ENCODE results near the gene HMCN1.

DNA sequence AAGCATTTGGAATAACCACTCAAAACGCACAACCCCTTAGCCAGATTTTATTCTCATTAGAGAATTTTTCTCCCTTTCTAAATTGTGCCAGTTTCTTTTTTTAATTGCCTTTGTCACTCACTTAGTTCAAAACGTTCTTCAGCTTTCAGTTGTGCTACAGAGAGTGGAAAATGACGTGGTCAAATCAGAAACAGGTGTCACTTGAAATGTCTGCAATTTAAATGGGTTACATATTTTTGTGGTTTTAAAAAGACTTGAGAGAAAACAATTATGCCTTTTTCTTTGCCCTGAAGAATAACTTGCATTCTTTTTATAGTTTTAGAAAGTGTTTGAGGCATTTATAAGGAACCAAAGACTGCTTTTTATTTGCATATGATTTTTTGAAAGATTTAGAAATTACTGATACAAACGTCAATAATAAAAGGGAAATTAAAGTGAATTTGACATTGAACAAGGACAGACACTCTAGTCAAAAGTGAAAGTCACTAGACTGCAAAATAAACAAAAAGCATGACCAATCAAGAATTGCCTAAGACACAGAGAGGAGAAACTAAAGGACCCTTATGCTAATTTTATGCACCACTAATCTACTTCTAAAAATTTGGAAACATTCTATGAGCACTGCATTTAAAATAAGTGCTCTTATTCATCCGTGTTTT, 449.9 kb downstream of the HMCN1 start:
- TF ChIP-seq, protein P1, sequence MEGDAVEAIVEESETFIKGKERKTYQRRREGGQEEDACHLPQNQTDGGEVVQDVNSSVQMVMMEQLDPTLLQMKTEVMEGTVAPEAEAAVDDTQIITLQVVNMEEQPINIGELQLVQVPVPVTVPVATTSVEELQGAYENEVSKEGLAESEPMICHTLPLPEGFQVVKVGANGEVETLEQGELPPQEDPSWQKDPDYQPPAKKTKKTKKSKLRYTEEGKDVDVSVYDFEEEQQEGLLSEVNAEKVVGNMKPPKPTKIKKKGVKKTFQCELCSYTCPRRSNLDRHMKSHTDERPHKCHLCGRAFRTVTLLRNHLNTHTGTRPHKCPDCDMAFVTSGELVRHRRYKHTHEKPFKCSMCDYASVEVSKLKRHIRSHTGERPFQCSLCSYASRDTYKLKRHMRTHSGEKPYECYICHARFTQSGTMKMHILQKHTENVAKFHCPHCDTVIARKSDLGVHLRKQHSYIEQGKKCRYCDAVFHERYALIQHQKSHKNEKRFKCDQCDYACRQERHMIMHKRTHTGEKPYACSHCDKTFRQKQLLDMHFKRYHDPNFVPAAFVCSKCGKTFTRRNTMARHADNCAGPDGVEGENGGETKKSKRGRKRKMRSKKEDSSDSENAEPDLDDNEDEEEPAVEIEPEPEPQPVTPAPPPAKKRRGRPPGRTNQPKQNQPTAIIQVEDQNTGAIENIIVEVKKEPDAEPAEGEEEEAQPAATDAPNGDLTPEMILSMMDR (IDR thresholded peaks at IDR 0.05) = no peak
- no peak for TF ChIP-seq EP300 (IDR thresholded peaks at IDR 0.05)

Measured in upper lobe of left lung (tissue), 4 donors.